H7 (cell line): ENCODE data around the gene ZNF835. TPM values are rescaled to one million over a fixed set of nuclear protein-coding genes. Genes with fewer than 3 reads are reported as not detected.
A peak's percentile ranks its signal among the peaks of the same experiment; 100 is the strongest.

Experiments used
- DNase-seq: peaks from one replicate; pipeline ENCODE4 v3.0.0; 2012
- H3K27me3 ChIP-seq: 2 replicates; pipeline ENCODE4 v1.6.0; 2011; ENCODE audit warnings: mild to moderate bottlenecking, low read length; ENCODE audit not compliant: control insufficient read depth, insufficient read depth
- H3K36me3 ChIP-seq: replicated peaks from 2 replicates; pipeline ENCODE4 v1.5.1; 2011; ENCODE audit warnings: low read length; ENCODE audit not compliant: control insufficient read depth, insufficient read depth
- H3K4me3 ChIP-seq: 2 replicates; pipeline ENCODE4 v1.5.1; 2011; ENCODE audit warnings: low read depth, mild to moderate bottlenecking, control low read depth, low read length, moderate library complexity; ENCODE audit not compliant: insufficient read depth
- total RNA-seq: library from RNA; depleted of rRNA; stranded (reverse); fragments of >200 nt; shearing (Covaris generic); gene quantifications from 2 replicates; pipeline ENCODE4 v1.2.3, GENCODE V29; 2014; rRNA removed

The ZNF835 gene
- not detected in 2 replicates for total RNA-seq

- Histone ChIP-seq H3K36me3 (no peaks in the 10 kb centered on the region), H3K4me3 (peak within 1 kb of the TSS; percentile 8; the same call in 1 of the 2 replicates), H3K27me3 (no peaks in the 10 kb centered on the region)
- DNase-seq: no peak
Measured at GRCh38 chr19:56671613-56671994, at the start of gene ZNF835. Gene ZNF835, minus strand, starts transcription at chr19:56671757. Its CDS starts 6,559 bp downstream, at chr19:56665198.

GRCh38 chr19:56720281-56720680, 48.7 kb upstream of the ZNF835 start:
- Histone ChIP-seq H3K36me3 (no peaks in the 10 kb centered on the region), H3K4me3 (no peak overlapping the region), H3K27me3 (no peaks in the 10 kb centered on the region)
- no peak for DNase-seq

- no peaks in the 10 kb centered on the region for H3K36me3 ChIP-seq
- no peaks in the 10 kb centered on the region for H3K27me3 ChIP-seq
- no peak for DNase-seq
- no peak overlapping the region for H3K4me3 ChIP-seq
Measured at GRCh38 chr19:56718231-56718630, 46.7 kb upstream of the ZNF835 start.

GRCh38 chr19:56712611-56713276, 41.2 kb upstream of the ZNF835 start:
- no peaks in the 10 kb centered on the region for H3K27me3 ChIP-seq
- no peak for DNase-seq
- no peaks in the 10 kb centered on the region for H3K36me3 ChIP-seq
- no peak overlapping the region for H3K4me3 ChIP-seq

GRCh38 chr19:56710437-56710836, 38.9 kb upstream of the ZNF835 start:
- Histone ChIP-seq H3K36me3 (no peaks in the 10 kb centered on the region), H3K4me3 (no peak overlapping the region), H3K27me3 (no peaks in the 10 kb centered on the region)
- DNase-seq: no peak

- Histone ChIP-seq H3K27me3 (no peaks in the 10 kb centered on the region), H3K36me3 (no peaks in the 10 kb centered on the region), H3K4me3 (no peak overlapping the region)
- DNase-seq: no peak
Measured at GRCh38 chr19:56707821-56708220, 36.3 kb upstream of the ZNF835 start.

GRCh38 chr19:56705939-56706338, 34.4 kb upstream of the ZNF835 start:
- no peak for DNase-seq
- no peaks in the 10 kb centered on the region for H3K36me3 ChIP-seq
- H3K27me3 ChIP-seq: no peaks in the 10 kb centered on the region
- no peak overlapping the region for H3K4me3 ChIP-seq

GRCh38 chr19:56701895-56702294, 30.3 kb upstream of the ZNF835 start:
- no peak overlapping the region for H3K4me3 ChIP-seq
- no peak for DNase-seq
- H3K36me3 ChIP-seq: no peaks in the 10 kb centered on the region
- no peaks in the 10 kb centered on the region for H3K27me3 ChIP-seq

- no peaks in the 10 kb centered on the region for H3K27me3 ChIP-seq
- no peak overlapping the region for H3K4me3 ChIP-seq
- no peak for DNase-seq
- no peaks in the 10 kb centered on the region for H3K36me3 ChIP-seq
Measured at GRCh38 chr19:56699552-56699951, 28.0 kb upstream of the ZNF835 start.

- Histone ChIP-seq H3K36me3 (no peaks in the 10 kb centered on the region), H3K4me3 (no peak overlapping the region), H3K27me3 (no peaks in the 10 kb centered on the region)
- no peak for DNase-seq
Measured at GRCh38 chr19:56692206-56692895, 20.8 kb upstream of the ZNF835 start.

- Histone ChIP-seq H3K4me3 (no peak overlapping the region), H3K36me3 (no peaks in the 10 kb centered on the region), H3K27me3 (no peaks in the 10 kb centered on the region)
- no peak for DNase-seq
Measured at GRCh38 chr19:56690670-56691069, 19.1 kb upstream of the ZNF835 start.

GRCh38 chr19:56689198-56689597, 17.6 kb upstream of the ZNF835 start:
- Histone ChIP-seq H3K27me3 (no peaks in the 10 kb centered on the region), H3K36me3 (no peaks in the 10 kb centered on the region), H3K4me3 (no peak overlapping the region)
- DNase-seq: no peak

GRCh38 chr19:56687031-56687430, 15.5 kb upstream of the ZNF835 start:
- no peaks in the 10 kb centered on the region for H3K27me3 ChIP-seq
- H3K4me3 ChIP-seq: no peak overlapping the region
- no peaks in the 10 kb centered on the region for H3K36me3 ChIP-seq
- DNase-seq: no peak

GRCh38 chr19:56683116-56683515, 11.6 kb upstream of the ZNF835 start:
- Histone ChIP-seq H3K4me3 (no peak overlapping the region), H3K27me3 (no peaks in the 10 kb centered on the region)
- no peak for DNase-seq

GRCh38 chr19:56681702-56682101, 10.1 kb upstream of the ZNF835 start:
- Histone ChIP-seq H3K36me3 (no peaks in the 10 kb centered on the region), H3K4me3 (no peak overlapping the region), H3K27me3 (no peaks in the 10 kb centered on the region)
- no peak for DNase-seq

More at GRCh38 chr19:56683116-56683515, 11.6 kb upstream of the ZNF835 start:
- no peaks in the 10 kb centered on the region for H3K36me3 ChIP-seq
